ENCODE results near the gene SDK2. TPM values are rescaled to one million over a fixed set of nuclear protein-coding genes. Genes with fewer than 3 reads are reported as not detected.

The SDK2 gene
- total and polyA plus RNA-seq, 2 experiments from 2014 or later = 0.74 to 5.1 TPM

GRCh38 chr17:73576556-73577098, 67.6 kb downstream of the SDK2 start:
- no peak for DNase-seq (ENCODE audit: low spot score)
- H3K79me2 ChIP-seq (replicated peaks; ENCODE audit: insufficient read depth) = no peaks in the 10 kb centered on the region
- H3K36me3 Mint-ChIP-seq (ENCODE audit: low read depth) = no peaks in the 10 kb centered on the region; the same call in 2 of the 3 replicates

GRCh38 chr17:73575470-73576221, 68.6 kb downstream of the SDK2 start:
- no peaks in the 10 kb centered on the region for H3K4me1 ChIP-seq (ENCODE audit: insufficient read depth)
- H3K27me3 Mint-ChIP-seq (ENCODE audit: insufficient read depth, low read depth, poor library complexity) = peaks cover 7% of the 10 kb centered on the region
- no peaks in the 10 kb centered on the region for H3K9me2 ChIP-seq (ENCODE audit: insufficient read depth)
- H3K79me2 ChIP-seq (replicated peaks; ENCODE audit: insufficient read depth) = no peaks in the 10 kb centered on the region
- H3K27me3 ChIP-seq (ENCODE audit: insufficient read depth) = no peaks in the 10 kb centered on the region
- H3K36me3 Mint-ChIP-seq (ENCODE audit: low read depth) = no peaks in the 10 kb centered on the region; the same call in 2 of the 3 replicates
- H3K4me3 ChIP-seq = no peak overlapping the region
- H3K27ac ChIP-seq (ENCODE audit: low read depth) = no peak overlapping the region
- ATAC-seq (no peak), DNase-seq (ENCODE audit: low spot score) (no peak)
- peaks cover 3% of the 10 kb centered on the region; the same call in 1 of the 3 replicates for H3K9me3 Mint-ChIP-seq
- peaks cover 6% of the 10 kb centered on the region for H3K4me1 Mint-ChIP-seq
- no peaks in the 10 kb centered on the region for H4K20me1 ChIP-seq (replicated peaks; ENCODE audit: insufficient read depth)
- no peaks in the 10 kb centered on the region for H3K36me3 ChIP-seq (ENCODE audit: insufficient read depth)
- no peak overlapping the region for H2AFZ ChIP-seq
- no peak overlapping the region for H3K4me2 ChIP-seq
- H3K27ac Mint-ChIP-seq = no peak overlapping the region
- no peak overlapping the region for H3K4me3 Mint-ChIP-seq
- no peaks in the 10 kb centered on the region for H3F3A ChIP-seq (replicated peaks; ENCODE audit: low read depth)
- no peak for TF ChIP-seq CTCF (conservative IDR thresholded peaks at IDR 0.05; ENCODE audit: low read depth in 2 of 2)
- TF ChIP-seq NANOG (IDR thresholded peaks at IDR 0.05; ENCODE audit: borderline replicate concordance) = no peak
- TF ChIP-seq EZH2phosphoT487 (IDR thresholded peaks at IDR 0.05; ENCODE audit: unreplicated experiment) = no peak
- no peak for TF ChIP-seq JUNB (IDR thresholded peaks at IDR 0.05; ENCODE audit: unreplicated experiment)
- TF ChIP-seq ETS1 (IDR thresholded peaks at IDR 0.05) = no peak
- no peak for TF ChIP-seq CREB1 (CRISPR knock-in tag; IDR thresholded peaks at IDR 0.05; ENCODE audit: low read depth)
- TF ChIP-seq POLR2AphosphoS5 (IDR thresholded peaks at IDR 0.05; ENCODE audit: low read depth) = no peak
- TF ChIP-seq ZNF114 (CRISPR knock-in tag; IDR thresholded peaks at IDR 0.05) = no peak
- no peak for TF ChIP-seq ZNF331 (CRISPR knock-in tag; IDR thresholded peaks at IDR 0.05; ENCODE audit: low read depth)
- no peak for TF ChIP-seq STAT1 (IDR thresholded peaks at IDR 0.05; ENCODE audit: unreplicated experiment)

More at GRCh38 chr17:73576556-73577098, 67.6 kb downstream of the SDK2 start:
- peaks cover 6% of the 10 kb centered on the region; the same call in 2 of the 3 replicates for H3K4me1 Mint-ChIP-seq
- ATAC-seq = no peak
- Histone ChIP-seq H3K4me2 (no peak overlapping the region), H3K36me3 (ENCODE audit: insufficient read depth) (no peaks in the 10 kb centered on the region), H3K27me3 (ENCODE audit: insufficient read depth) (no peaks in the 10 kb centered on the region), H3F3A (replicated peaks; ENCODE audit: low read depth) (no peaks in the 10 kb centered on the region), H3K4me1 (ENCODE audit: insufficient read depth) (no peaks in the 10 kb centered on the region), H4K20me1 (replicated peaks; ENCODE audit: insufficient read depth) (no peaks in the 10 kb centered on the region), H2AFZ (no peak overlapping the region), H3K9me2 (ENCODE audit: insufficient read depth) (no peaks in the 10 kb centered on the region), H3K27ac (ENCODE audit: low read depth) (no peak overlapping the region), H3K4me3 (no peak overlapping the region)
- H3K27me3 Mint-ChIP-seq (ENCODE audit: insufficient read depth, low read depth, poor library complexity) = peaks cover 3% of the 10 kb centered on the region
- H3K27ac Mint-ChIP-seq = no peak overlapping the region
- no peak overlapping the region for H3K4me3 Mint-ChIP-seq
- H3K9me3 Mint-ChIP-seq = peaks cover 3% of the 10 kb centered on the region; the same call in 1 of the 3 replicates
- no peak for TF ChIP-seq STAT1 (IDR thresholded peaks at IDR 0.05; ENCODE audit: unreplicated experiment)
- TF ChIP-seq ETS1 (IDR thresholded peaks at IDR 0.05) = no peak
- no peak for TF ChIP-seq CTCF (conservative IDR thresholded peaks at IDR 0.05; ENCODE audit: low read depth in 2 of 2)
- TF ChIP-seq EZH2phosphoT487 (IDR thresholded peaks at IDR 0.05; ENCODE audit: unreplicated experiment) = no peak
